Measurements from ENCODE around the gene ZNF462.
A peak's percentile ranks its signal among the peaks of the same experiment; 100 is the strongest.

ZNF462 gene

DNA sequence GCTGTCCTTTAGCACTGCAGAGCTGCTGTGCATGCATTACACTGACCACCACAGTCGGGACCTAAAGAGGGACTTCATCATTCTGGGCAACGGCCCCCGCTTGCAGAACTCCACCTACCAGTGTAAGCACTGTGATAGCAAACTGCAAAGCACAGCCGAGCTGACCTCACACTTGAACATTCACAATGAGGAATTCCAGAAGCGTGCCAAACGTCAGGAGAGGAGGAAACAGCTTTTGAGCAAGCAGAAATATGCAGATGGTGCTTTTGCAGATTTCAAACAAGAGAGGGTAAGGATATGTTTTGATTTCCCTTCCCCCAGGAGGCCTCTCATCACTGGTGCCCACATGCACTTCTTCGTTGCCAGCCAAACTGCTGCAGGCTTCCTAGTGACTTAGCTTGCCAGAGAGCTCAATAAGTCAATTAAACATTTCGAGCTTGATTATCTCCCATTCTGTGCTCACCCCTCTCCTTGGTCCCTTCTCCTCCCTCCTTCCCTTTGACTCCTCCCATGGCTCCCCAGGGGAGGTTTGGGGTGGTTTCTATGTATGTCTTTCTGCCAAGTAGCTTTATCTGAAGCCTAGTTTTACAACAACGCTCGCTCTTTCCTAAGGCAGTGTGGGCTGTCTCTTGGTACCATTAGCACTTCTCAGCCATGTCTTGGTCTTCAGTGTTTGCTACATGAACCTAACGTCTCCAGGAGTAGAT, 66.7 kb downstream of the ZNF462 start:
- DNase-seq (ENCODE audit: low read depth) = peak; percentile 91
- no peak overlapping the region for H3K4me3 ChIP-seq (replicated peaks; ENCODE audit: low read depth, low read length)
- TF ChIP-seq, protein P1, sequence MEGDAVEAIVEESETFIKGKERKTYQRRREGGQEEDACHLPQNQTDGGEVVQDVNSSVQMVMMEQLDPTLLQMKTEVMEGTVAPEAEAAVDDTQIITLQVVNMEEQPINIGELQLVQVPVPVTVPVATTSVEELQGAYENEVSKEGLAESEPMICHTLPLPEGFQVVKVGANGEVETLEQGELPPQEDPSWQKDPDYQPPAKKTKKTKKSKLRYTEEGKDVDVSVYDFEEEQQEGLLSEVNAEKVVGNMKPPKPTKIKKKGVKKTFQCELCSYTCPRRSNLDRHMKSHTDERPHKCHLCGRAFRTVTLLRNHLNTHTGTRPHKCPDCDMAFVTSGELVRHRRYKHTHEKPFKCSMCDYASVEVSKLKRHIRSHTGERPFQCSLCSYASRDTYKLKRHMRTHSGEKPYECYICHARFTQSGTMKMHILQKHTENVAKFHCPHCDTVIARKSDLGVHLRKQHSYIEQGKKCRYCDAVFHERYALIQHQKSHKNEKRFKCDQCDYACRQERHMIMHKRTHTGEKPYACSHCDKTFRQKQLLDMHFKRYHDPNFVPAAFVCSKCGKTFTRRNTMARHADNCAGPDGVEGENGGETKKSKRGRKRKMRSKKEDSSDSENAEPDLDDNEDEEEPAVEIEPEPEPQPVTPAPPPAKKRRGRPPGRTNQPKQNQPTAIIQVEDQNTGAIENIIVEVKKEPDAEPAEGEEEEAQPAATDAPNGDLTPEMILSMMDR (IDR thresholded peaks at IDR 0.05; ENCODE audit: low read length, missing control alignments) = no peak

DNA sequence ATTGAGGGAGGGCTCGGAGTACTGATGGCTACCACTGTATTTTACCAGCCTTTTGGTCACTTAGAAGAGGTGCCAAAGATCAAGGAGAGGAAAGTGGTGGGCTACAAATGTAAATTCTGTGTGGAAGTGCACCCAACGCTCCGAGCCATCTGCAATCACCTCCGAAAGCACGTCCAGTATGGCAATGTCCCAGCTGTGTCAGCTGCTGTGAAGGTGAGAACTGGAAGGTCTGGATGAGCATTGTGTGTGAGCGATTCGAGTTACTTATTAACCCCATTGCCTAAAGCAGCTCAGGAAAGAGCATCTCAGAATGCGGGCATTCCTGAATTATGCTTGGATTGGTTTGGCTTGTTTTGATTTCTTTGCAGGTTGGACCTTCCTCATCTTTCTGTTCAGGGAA, 67.5 kb downstream of the ZNF462 start:
- DNase-seq (ENCODE audit: low read depth) = no peak

DNA sequence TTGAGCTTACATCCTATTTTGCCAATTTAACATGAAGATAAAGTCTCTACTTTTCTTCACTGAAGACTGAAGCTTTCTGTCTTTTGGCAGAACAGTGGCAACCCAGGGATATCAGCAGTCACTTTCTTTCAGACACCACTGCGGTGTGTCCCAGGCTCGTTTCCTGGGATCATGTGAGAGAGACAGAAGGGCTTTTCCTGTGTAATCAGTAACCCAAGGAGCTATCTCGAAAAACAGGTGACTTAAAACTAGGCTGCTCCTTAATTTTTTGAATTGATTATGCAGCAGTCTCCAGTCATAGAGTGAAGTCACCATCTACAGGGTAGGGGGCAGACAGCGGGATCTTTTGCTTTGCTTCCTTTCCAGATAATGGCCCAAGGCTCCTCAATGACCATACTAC, 68.5 kb downstream of the ZNF462 start:
- TF ChIP-seq, protein P1 (IDR thresholded peaks at IDR 0.05; ENCODE audit: low read length, missing control alignments) = no peak
- no peak overlapping the region for H3K4me3 ChIP-seq (replicated peaks; ENCODE audit: low read depth, low read length)
- DNase-seq (ENCODE audit: low read depth) = no peak

More for the DNA sequence above, 67.5 kb downstream of the ZNF462 start:
- TF ChIP-seq, protein P1 (IDR thresholded peaks at IDR 0.05; ENCODE audit: low read length, missing control alignments) = no peak
- H3K4me3 ChIP-seq (replicated peaks; ENCODE audit: low read depth, low read length) = no peak overlapping the region

DNA sequence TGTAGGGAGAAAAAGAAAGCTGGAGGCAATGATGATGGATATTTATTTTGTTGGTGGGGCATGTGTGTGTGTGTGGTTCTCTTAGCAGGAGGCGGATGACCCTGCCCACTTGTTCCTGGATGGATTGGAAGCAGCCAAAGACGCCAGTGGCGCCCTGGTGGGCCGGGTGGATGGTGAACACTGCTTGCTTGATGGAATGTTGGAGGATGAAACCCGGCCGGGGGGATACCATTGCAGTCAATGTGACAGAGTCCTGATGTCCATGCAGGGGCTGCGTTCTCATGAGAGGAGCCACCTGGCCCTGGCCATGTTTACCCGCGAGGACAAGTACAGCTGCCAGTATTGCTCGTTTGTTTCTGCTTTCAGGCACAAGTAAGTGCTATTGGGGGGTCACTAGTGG, 69.2 kb downstream of the ZNF462 start:
- DNase-seq (ENCODE audit: low read depth) = no peak
- TF ChIP-seq, protein P1 (IDR thresholded peaks at IDR 0.05; ENCODE audit: low read length, missing control alignments) = no peak
- H3K4me3 ChIP-seq (replicated peaks; ENCODE audit: low read depth, low read length) = no peak overlapping the region

DNA sequence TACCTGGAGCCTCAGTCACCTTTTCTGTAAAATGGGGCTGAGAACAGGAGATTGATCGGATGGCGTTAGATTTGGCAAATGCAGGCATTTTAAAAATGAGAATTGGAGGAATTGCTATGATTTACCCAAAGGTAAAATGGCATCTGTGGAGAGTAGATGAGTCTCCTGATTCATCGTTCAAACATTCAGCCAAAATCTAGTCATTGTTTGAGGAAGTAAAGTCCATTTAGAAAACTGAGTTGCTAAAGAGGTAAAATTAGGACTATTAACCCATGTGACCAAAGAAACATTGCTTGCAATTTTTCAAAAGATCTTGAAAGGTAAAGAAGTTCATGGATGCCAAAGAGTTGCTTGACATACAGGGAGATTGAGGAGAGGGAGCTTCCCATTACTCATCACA, 69.7 kb downstream of the ZNF462 start:
- TF ChIP-seq, protein P1 (IDR thresholded peaks at IDR 0.05; ENCODE audit: low read length, missing control alignments) = no peak
- no peak for DNase-seq (ENCODE audit: low read depth)
- H3K4me3 ChIP-seq (replicated peaks; ENCODE audit: low read depth, low read length) = no peak overlapping the region

DNA sequence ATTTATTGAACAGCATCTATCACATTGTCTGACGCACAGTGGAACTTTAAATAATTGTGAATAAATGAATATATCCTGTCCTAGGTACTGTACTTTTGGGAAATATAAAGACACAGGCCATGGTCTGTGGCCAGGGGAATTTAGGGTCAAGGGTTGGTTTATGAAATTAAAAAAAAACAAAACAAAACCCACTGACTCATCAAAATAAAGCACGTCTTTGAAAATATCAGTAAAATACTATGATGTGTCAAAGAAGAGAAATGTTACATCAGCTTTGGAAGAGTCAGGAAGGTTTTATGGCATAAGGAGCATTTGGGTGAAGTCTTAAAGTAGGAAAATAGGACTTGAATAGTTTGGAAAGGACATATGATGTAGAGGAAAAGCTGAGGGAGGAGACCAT, 70.5 kb downstream of the ZNF462 start:
- TF ChIP-seq, protein P1 (IDR thresholded peaks at IDR 0.05; ENCODE audit: low read length, missing control alignments) = no peak
- DNase-seq (ENCODE audit: low read depth) = no peak
- no peak overlapping the region for H3K4me3 ChIP-seq (replicated peaks; ENCODE audit: low read depth, low read length)
